Liver (tissue), 9 donors: ENCODE data around the gene VWA5B2. TPM values are rescaled to one million over a fixed set of nuclear protein-coding genes. Genes with fewer than 3 reads are reported as not detected.

Experiments used
- DNase-seq: peaks from one replicate; pipeline ENCODE4 v3.0.0-alpha.2; 2017; ENCODE audit warnings: low spot score
- H3K27ac ChIP-seq, 2 donors: one replicate each; pipeline ENCODE4 v1.7.0; 2013; ENCODE audit warnings: inconsistent platforms in 2 of 2, low read length in 2 of 2, control low read depth in 1 of 2, low read depth in 1 of 2, mild to moderate bottlenecking in 1 of 2
- H3K27me3 ChIP-seq, 4 donors: one replicate each; pipeline versions ENCODE4 v1.6.1 to v1.7.0; 2013; ENCODE audit warnings: low read length in 3 of 4, inconsistent platforms in 1 of 4, mild to moderate bottlenecking in 1 of 4, moderate library complexity in 1 of 4; ENCODE audit not compliant: control insufficient read depth in 4 of 4, insufficient read depth in 4 of 4
- H3K36me3 ChIP-seq, 4 donors: one replicate each; pipeline versions ENCODE4 v1.6.1 to v1.7.0; 2013; ENCODE audit warnings: low read length in 3 of 4, mild to moderate bottlenecking in 3 of 4, low read depth in 1 of 4, moderate library complexity in 1 of 4; ENCODE audit not compliant: control insufficient read depth in 4 of 4, insufficient read depth in 3 of 4
- H3K4me1 ChIP-seq, 4 donors: one replicate each; pipeline versions ENCODE4 v1.6.1 to v1.7.0; 2013; ENCODE audit warnings: low read length in 3 of 4, mild to moderate bottlenecking in 3 of 4, moderate library complexity in 1 of 4; ENCODE audit not compliant: control insufficient read depth in 4 of 4, insufficient read depth in 4 of 4
- H3K4me3 ChIP-seq, 3 donors: one replicate each; pipeline versions ENCODE4 v1.6.1 to v1.7.0; 2013; ENCODE audit warnings: low read length in 3 of 3, control low read depth in 1 of 3, low read depth in 1 of 3, mild to moderate bottlenecking in 1 of 3
- H3K9ac ChIP-seq, 2 donors: one replicate each; pipeline ENCODE4 v1.7.0; 2013; ENCODE audit warnings: low read length in 2 of 2, mild to moderate bottlenecking in 2 of 2, moderate library complexity in 2 of 2, control low read depth in 1 of 2, low read depth in 1 of 2
- H3K9me3 ChIP-seq, 4 donors: one replicate each; pipeline versions ENCODE4 v1.6.1 to v1.7.0; 2013; ENCODE audit warnings: low read length in 3 of 4; ENCODE audit not compliant: control insufficient read depth in 4 of 4
- EGR1 ChIP-seq, 2 donors: IDR thresholded peaks; 2 replicates each; pipeline ENCODE4 v1.6.1; 2016 to 2018; ENCODE audit warnings: antibody characterized with exemption in 2 of 2, low read depth in 2 of 2
- FOXA1 ChIP-seq: IDR thresholded peaks from 2 replicates; pipeline ENCODE4 v1.6.1; 2016; ENCODE audit warnings: antibody characterized with exemption
- FOXA2 ChIP-seq: IDR thresholded peaks from 2 replicates; pipeline ENCODE4 v1.6.1; 2016; ENCODE audit warnings: antibody characterized with exemption
- GABPA ChIP-seq, 2 donors: IDR thresholded peaks in 1 of 2; conservative IDR thresholded peaks in 1 of 2; 2 replicates each; pipeline ENCODE4 v1.6.1; 2016; ENCODE audit warnings: antibody characterized with exemption in 2 of 2, mild to moderate bottlenecking in 1 of 2, moderate library complexity in 1 of 2
- HNF4G ChIP-seq: IDR thresholded peaks from 2 replicates; pipeline ENCODE4 v1.6.1; 2016; ENCODE audit warnings: antibody characterized with exemption
- JUND ChIP-seq, 2 donors: IDR thresholded peaks; 2 replicates each; pipeline ENCODE4 v1.6.1; 2016; ENCODE audit warnings: antibody characterized with exemption in 2 of 2
- RAD21 ChIP-seq, 2 donors: IDR thresholded peaks; 2 replicates each; pipeline ENCODE4 v1.6.1; 2016; ENCODE audit warnings: antibody characterized with exemption in 2 of 2, mild to moderate bottlenecking in 2 of 2
- RXRA ChIP-seq, 2 donors: IDR thresholded peaks; 2 replicates each; pipeline ENCODE4 v1.6.1; 2017 to 2018; ENCODE audit warnings: antibody characterized with exemption in 2 of 2, mild to moderate bottlenecking in 1 of 2
- SP1 ChIP-seq: IDR thresholded peaks from 2 replicates; pipeline ENCODE4 v1.6.1; 2018; ENCODE audit warnings: antibody characterized with exemption, mild to moderate bottlenecking
- TAF1 ChIP-seq: conservative IDR thresholded peaks from 2 replicates; pipeline ENCODE4 v1.6.1; 2016; ENCODE audit warnings: antibody characterized with exemption, mild to moderate bottlenecking
- WGBS: extraction: QIAGEN DNeasy Blood & Tissue Kit; methylation state at CpG from one replicate; pipeline ENCODE4 v1.1.7; 2013; 5-methylcytosine and 5-hydroxymethylcytosine counted together
- polyA plus RNA-seq, 2 donors: library from polyadenylated mRNA; stranded (reverse) in 1 of 2; unstranded in 1 of 2; fragments of 200-250 nt in 1 of 2; fragments of >200 nt in 1 of 2; fragmentation: Nextera tagmentation in 1 of 2; extraction: Ambion mirVana in 1 of 2; gene quantifications; one replicate each; pipeline versions ENCODE4 v1.2.1 to v1.2.3, GENCODE V29; 2013 to 2015
- total RNA-seq, 2 donors: library from RNA; depleted of rRNA; stranded (reverse); fragments of >200 nt; gene quantifications; one replicate each; pipeline ENCODE4 v1.2.3, GENCODE V29; 2014
- TF ChIP-seq, protein P1 (sequence below): IDR thresholded peaks from 2 replicates; pipeline ENCODE4 v1.6.1; 2016; ENCODE audit warnings: antibody characterized with exemption
- TF ChIP-seq, protein P2 (sequence below): IDR thresholded peaks from 2 replicates; pipeline ENCODE4 v1.6.1; 2016; ENCODE audit warnings: antibody characterized with exemption
- TF ChIP-seq, protein P3 (sequence below): fragments of 150-350 bp; IDR thresholded peaks from 2 replicates; pipeline ENCODE4 v1.5.1; 2017; ENCODE audit warnings: improper control_type of control experiment, low read depth, low read length; ENCODE audit not compliant: missing input control
- TF ChIP-seq, protein P4 (sequence below): IDR thresholded peaks from 2 replicates; pipeline ENCODE4 v1.6.1; 2016; ENCODE audit warnings: antibody characterized with exemption
- donor health status: healthy.
- donor health status: healthy.
- donor health status: healthy.
- donor health status: healthy.
- donor health status: healthy.

The VWA5B2 gene
- total and polyA plus RNA-seq, 4 donors: under 0.01 to 0.14 (median 0.08) TPM; not detected in 1

DNA sequence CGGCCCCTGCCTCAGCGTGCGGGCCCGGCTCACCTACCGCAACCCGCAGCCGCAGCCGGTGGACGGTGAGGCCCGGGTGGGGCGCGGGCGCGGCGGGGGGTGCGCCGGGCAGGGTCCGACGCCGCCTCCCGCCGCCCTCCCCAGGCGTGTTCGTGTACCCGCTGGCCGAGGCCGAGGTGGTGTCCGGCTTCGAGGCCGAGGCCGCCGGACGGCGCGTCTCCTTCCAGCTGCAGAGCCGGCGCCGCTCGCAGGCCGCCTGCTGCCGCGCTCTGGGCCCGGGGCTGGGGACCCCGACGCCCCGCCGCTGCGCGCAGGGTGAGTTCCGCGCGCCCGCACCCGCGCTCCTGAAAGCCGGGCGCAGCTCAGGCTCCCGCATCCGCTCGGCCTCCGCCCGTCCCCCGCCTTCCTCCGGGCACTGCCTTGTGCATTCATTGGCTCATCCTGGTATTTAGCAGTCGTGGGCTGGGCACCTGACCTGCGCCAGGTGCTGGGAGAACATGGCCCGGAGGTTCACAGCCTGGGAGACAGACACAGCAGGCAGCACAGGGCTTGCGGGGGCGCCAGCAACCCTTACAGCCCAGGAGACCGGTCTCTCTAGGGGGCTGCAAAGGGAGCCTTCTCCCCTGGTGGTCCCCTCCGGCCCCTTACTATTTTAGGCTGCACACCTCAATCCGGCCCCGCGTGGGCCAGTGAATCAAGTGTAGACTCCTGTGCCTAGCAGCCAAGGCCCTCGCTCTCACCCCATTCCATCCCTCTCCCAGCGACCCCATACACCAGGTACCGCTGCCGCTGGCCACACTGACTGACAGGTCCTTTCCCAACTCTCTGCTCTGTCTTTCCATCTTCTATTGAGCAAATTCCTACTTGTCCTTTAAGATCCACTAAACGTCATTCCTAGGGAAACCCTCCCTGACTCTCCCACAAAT is 1.5 kb downstream of the VWA5B2 start:
- no peaks in the 10 kb centered on the region for H3K9me3 ChIP-seq
- peaks cover 0 to 7% (median 5%) of the 10 kb centered on the region in 4 donors for H3K27me3 ChIP-seq
- peaks cover 12 to 22% (median 15%) of the 10 kb centered on the region in 4 donors for H3K4me1 ChIP-seq
- no peaks in the 10 kb centered on the region for H3K36me3 ChIP-seq
- 7% methylated on average over 79 of the region's 79 CpGs for WGBS
- no peak overlapping the region for H3K27ac ChIP-seq
- TF ChIP-seq GABPA (IDR thresholded peaks at IDR 0.05 in 1 of 2, conservative IDR thresholded peaks at IDR 0.05 in 1 of 2) (no peak), FOXA1 (no peak), TAF1 (no peak), JUND (IDR thresholded peaks at IDR 0.05) (no peak), FOXA2 (no peak), RAD21 (IDR thresholded peaks at IDR 0.05) (no peak), EGR1 (IDR thresholded peaks at IDR 0.05; ENCODE audit: low read depth in 2 of 2) (no peak), RXRA (IDR thresholded peaks at IDR 0.05) (no peak), SP1 (no peak)
- TF ChIP-seq, protein P1, sequence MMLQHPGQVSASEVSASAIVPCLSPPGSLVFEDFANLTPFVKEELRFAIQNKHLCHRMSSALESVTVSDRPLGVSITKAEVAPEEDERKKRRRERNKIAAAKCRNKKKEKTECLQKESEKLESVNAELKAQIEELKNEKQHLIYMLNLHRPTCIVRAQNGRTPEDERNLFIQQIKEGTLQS: no peak
- TF ChIP-seq, protein P2, sequence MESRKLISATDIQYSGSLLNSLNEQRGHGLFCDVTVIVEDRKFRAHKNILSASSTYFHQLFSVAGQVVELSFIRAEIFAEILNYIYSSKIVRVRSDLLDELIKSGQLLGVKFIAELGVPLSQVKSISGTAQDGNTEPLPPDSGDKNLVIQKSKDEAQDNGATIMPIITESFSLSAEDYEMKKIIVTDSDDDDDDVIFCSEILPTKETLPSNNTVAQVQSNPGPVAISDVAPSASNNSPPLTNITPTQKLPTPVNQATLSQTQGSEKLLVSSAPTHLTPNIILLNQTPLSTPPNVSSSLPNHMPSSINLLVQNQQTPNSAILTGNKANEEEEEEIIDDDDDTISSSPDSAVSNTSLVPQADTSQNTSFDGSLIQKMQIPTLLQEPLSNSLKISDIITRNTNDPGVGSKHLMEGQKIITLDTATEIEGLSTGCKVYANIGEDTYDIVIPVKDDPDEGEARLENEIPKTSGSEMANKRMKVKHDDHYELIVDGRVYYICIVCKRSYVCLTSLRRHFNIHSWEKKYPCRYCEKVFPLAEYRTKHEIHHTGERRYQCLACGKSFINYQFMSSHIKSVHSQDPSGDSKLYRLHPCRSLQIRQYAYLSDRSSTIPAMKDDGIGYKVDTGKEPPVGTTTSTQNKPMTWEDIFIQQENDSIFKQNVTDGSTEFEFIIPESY: no peak
- TF ChIP-seq, protein P3, sequence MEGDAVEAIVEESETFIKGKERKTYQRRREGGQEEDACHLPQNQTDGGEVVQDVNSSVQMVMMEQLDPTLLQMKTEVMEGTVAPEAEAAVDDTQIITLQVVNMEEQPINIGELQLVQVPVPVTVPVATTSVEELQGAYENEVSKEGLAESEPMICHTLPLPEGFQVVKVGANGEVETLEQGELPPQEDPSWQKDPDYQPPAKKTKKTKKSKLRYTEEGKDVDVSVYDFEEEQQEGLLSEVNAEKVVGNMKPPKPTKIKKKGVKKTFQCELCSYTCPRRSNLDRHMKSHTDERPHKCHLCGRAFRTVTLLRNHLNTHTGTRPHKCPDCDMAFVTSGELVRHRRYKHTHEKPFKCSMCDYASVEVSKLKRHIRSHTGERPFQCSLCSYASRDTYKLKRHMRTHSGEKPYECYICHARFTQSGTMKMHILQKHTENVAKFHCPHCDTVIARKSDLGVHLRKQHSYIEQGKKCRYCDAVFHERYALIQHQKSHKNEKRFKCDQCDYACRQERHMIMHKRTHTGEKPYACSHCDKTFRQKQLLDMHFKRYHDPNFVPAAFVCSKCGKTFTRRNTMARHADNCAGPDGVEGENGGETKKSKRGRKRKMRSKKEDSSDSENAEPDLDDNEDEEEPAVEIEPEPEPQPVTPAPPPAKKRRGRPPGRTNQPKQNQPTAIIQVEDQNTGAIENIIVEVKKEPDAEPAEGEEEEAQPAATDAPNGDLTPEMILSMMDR: no peak
- TF ChIP-seq, protein P4, sequence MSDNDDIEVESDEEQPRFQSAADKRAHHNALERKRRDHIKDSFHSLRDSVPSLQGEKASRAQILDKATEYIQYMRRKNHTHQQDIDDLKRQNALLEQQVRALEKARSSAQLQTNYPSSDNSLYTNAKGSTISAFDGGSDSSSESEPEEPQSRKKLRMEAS: no peak
- H3K9ac ChIP-seq: no peak overlapping the region
- no peak for DNase-seq
- H3K4me3 ChIP-seq: peak overlapping the region in 1 of 3 donors; percentile 46

DNA sequence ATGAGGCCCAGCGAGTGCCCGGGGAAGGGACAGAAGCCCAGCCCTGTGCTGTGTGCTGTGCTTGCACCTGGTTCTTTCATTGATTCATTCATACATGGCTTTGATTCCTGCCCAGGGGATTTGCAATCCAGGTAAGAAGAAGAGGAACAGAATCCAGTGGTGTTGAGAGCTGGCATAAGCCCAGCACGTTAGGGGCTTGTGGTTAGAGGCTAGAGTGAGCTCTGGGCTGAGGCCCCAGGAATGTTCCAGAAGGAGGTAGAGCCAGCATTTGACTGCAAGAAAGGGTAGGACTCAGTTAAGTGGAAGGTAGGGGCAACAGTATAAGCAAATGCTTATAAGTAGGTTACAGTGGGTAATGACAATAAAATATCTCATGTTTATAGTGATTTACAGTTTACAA is 2.3 kb downstream of the VWA5B2 start:
- no peak overlapping the region for H3K4me3 ChIP-seq
- WGBS: 75% methylated on average over 3 of the region's 3 CpGs
- no peak overlapping the region for H3K9ac ChIP-seq
- peaks cover 12 to 22% (median 15%) of the 10 kb centered on the region in 4 donors for H3K4me1 ChIP-seq
- peaks cover 0 to 7% (median 5%) of the 10 kb centered on the region in 4 donors for H3K27me3 ChIP-seq
- DNase-seq: no peak
- H3K9me3 ChIP-seq: no peaks in the 10 kb centered on the region
- TF ChIP-seq HNF4G (no peak), TAF1 (no peak)
- H3K36me3 ChIP-seq: no peaks in the 10 kb centered on the region
- H3K27ac ChIP-seq: no peak overlapping the region
